HUES6 (cell line): ENCODE results near the gene CALN1.

ENCODE experiments used
- H3K27ac ChIP-seq: 2 replicates; pipeline ENCODE4 v1.7.0; 2013; ENCODE audit warnings: low read depth, mild to moderate bottlenecking, low read length, inconsistent platforms
- H3K27me3 ChIP-seq: 2 replicates; pipeline ENCODE4 v1.6.1; 2013; ENCODE audit warnings: low read length; ENCODE audit not compliant: control insufficient read depth, insufficient read depth
- H3K36me3 ChIP-seq: 2 replicates; pipeline ENCODE4 v1.6.1; 2013; ENCODE audit warnings: low read length; ENCODE audit not compliant: control insufficient read depth, insufficient read depth
- H3K4me1 ChIP-seq: 2 replicates; pipeline ENCODE4 v1.6.1; 2013; ENCODE audit warnings: low read length; ENCODE audit not compliant: control insufficient read depth, insufficient read depth
- H3K4me3 ChIP-seq: 2 replicates; pipeline ENCODE4 v1.5.1; 2013; ENCODE audit warnings: low read depth, low read length
- H3K9ac ChIP-seq: one replicate; pipeline ENCODE4 v1.6.1; 2013; ENCODE audit warnings: mild to moderate bottlenecking, low read length
- H3K9me3 ChIP-seq: 2 replicates; pipeline ENCODE4 v1.6.1; 2013; ENCODE audit warnings: low read depth, low read length; ENCODE audit not compliant: control insufficient read depth, insufficient read depth

CALN1 gene

GRCh38 chr7:72409638-72410015 is 2.5 kb downstream of the CALN1 start:
- no peak overlapping the region for H3K27ac ChIP-seq
- H3K9me3 ChIP-seq = no peaks in the 10 kb centered on the region
- H3K36me3 ChIP-seq = no peaks in the 10 kb centered on the region
- H3K9ac ChIP-seq = no peak overlapping the region
- H3K27me3 ChIP-seq = peaks cover 3% of the 10 kb centered on the region; the same call in 1 of the 2 replicates
- H3K4me1 ChIP-seq = no peaks in the 10 kb centered on the region
- no peak overlapping the region for H3K4me3 ChIP-seq

GRCh38 chr7:72408966-72409637 is 3.0 kb downstream of the CALN1 start:
- no peaks in the 10 kb centered on the region for H3K4me1 ChIP-seq
- H3K27me3 ChIP-seq = peaks cover 3% of the 10 kb centered on the region; the same call in 1 of the 2 replicates
- no peak overlapping the region for H3K27ac ChIP-seq
- H3K36me3 ChIP-seq = no peaks in the 10 kb centered on the region
- no peak overlapping the region for H3K9ac ChIP-seq
- no peak overlapping the region for H3K4me3 ChIP-seq
- no peaks in the 10 kb centered on the region for H3K9me3 ChIP-seq

GRCh38 chr7:72406820-72407403 is 5.2 kb downstream of the CALN1 start:
- H3K4me1 ChIP-seq = no peaks in the 10 kb centered on the region
- H3K27ac ChIP-seq = no peak overlapping the region
- H3K4me3 ChIP-seq = no peak overlapping the region
- no peak overlapping the region for H3K9ac ChIP-seq
- H3K27me3 ChIP-seq = peaks cover 3% of the 10 kb centered on the region; the same call in 1 of the 2 replicates
- no peaks in the 10 kb centered on the region for H3K36me3 ChIP-seq
- no peaks in the 10 kb centered on the region for H3K9me3 ChIP-seq

GRCh38 chr7:72405871-72406270 is 6.3 kb downstream of the CALN1 start:
- Histone ChIP-seq H3K9me3 (no peaks in the 10 kb centered on the region), H3K36me3 (no peaks in the 10 kb centered on the region), H3K27ac (no peak overlapping the region), H3K9ac (no peak overlapping the region), H3K4me3 (no peak overlapping the region), H3K4me1 (no peaks in the 10 kb centered on the region), H3K27me3 (peaks cover 8% of the 10 kb centered on the region; the same call in 1 of the 2 replicates)

- no peak overlapping the region for H3K4me3 ChIP-seq
- no peaks in the 10 kb centered on the region for H3K9me3 ChIP-seq
- no peak overlapping the region for H3K27ac ChIP-seq
- no peaks in the 10 kb centered on the region for H3K4me1 ChIP-seq
- no peak overlapping the region for H3K9ac ChIP-seq
- no peaks in the 10 kb centered on the region for H3K36me3 ChIP-seq
- H3K27me3 ChIP-seq = peaks cover 10% of the 10 kb centered on the region; the same call in 1 of the 2 replicates
Observed at GRCh38 chr7:72405418-72405817, 6.7 kb downstream of the CALN1 start.

GRCh38 chr7:72404743-72405142 is 7.4 kb downstream of the CALN1 start:
- Histone ChIP-seq H3K9me3 (no peaks in the 10 kb centered on the region), H3K9ac (no peak overlapping the region), H3K36me3 (no peaks in the 10 kb centered on the region), H3K4me1 (no peaks in the 10 kb centered on the region), H3K4me3 (no peak overlapping the region), H3K27ac (no peak overlapping the region), H3K27me3 (peaks cover 10% of the 10 kb centered on the region; the same call in 1 of the 2 replicates)

- no peaks in the 10 kb centered on the region for H3K9me3 ChIP-seq
- no peak overlapping the region for H3K9ac ChIP-seq
- no peak overlapping the region for H3K27ac ChIP-seq
- H3K27me3 ChIP-seq = peaks cover 13% of the 10 kb centered on the region; the same call in 1 of the 2 replicates
- no peaks in the 10 kb centered on the region for H3K4me1 ChIP-seq
- no peak overlapping the region for H3K4me3 ChIP-seq
- H3K36me3 ChIP-seq = no peaks in the 10 kb centered on the region
Observed at GRCh38 chr7:72403458-72404076, 8.6 kb downstream of the CALN1 start.

GRCh38 chr7:72394016-72394415 is 18.1 kb downstream of the CALN1 start:
- H3K4me3 ChIP-seq = no peak overlapping the region
- peaks cover 11% of the 10 kb centered on the region for H3K27me3 ChIP-seq
- no peak overlapping the region for H3K27ac ChIP-seq
- H3K36me3 ChIP-seq = no peaks in the 10 kb centered on the region
- H3K9ac ChIP-seq = no peak overlapping the region
- no peaks in the 10 kb centered on the region for H3K9me3 ChIP-seq
- H3K4me1 ChIP-seq = no peaks in the 10 kb centered on the region

GRCh38 chr7:72391821-72392377 is 20.2 kb downstream of the CALN1 start:
- Histone ChIP-seq H3K4me3 (no peak overlapping the region), H3K9ac (no peak overlapping the region), H3K4me1 (no peaks in the 10 kb centered on the region), H3K27me3 (no peaks in the 10 kb centered on the region), H3K9me3 (no peaks in the 10 kb centered on the region), H3K36me3 (no peaks in the 10 kb centered on the region), H3K27ac (no peak overlapping the region)

GRCh38 chr7:72386118-72386517 is 26.0 kb downstream of the CALN1 start:
- no peak overlapping the region for H3K27ac ChIP-seq
- no peak overlapping the region for H3K9ac ChIP-seq
- no peak overlapping the region for H3K4me3 ChIP-seq

GRCh38 chr7:72362246-72362645 is 49.9 kb downstream of the CALN1 start:
- Histone ChIP-seq H3K4me1 (no peaks in the 10 kb centered on the region), H3K36me3 (no peaks in the 10 kb centered on the region), H3K9me3 (no peaks in the 10 kb centered on the region), H3K9ac (no peak overlapping the region), H3K27ac (no peak overlapping the region), H3K27me3 (no peaks in the 10 kb centered on the region), H3K4me3 (no peak overlapping the region)

More at GRCh38 chr7:72386118-72386517, 26.0 kb downstream of the CALN1 start:
- H3K36me3 ChIP-seq = no peaks in the 10 kb centered on the region
- H3K9me3 ChIP-seq = no peaks in the 10 kb centered on the region
- no peaks in the 10 kb centered on the region for H3K4me1 ChIP-seq
- H3K27me3 ChIP-seq = no peaks in the 10 kb centered on the region
